ENCODE data around the gene FGF14.

Gene FGF14

GRCh38 chr13:101942038-101942437 lies 459.8 kb downstream of the FGF14 start:
- DNase-seq (ENCODE audit: low read depth in 1 of 2, low spot score in 1 of 2), result no peak

DNA sequence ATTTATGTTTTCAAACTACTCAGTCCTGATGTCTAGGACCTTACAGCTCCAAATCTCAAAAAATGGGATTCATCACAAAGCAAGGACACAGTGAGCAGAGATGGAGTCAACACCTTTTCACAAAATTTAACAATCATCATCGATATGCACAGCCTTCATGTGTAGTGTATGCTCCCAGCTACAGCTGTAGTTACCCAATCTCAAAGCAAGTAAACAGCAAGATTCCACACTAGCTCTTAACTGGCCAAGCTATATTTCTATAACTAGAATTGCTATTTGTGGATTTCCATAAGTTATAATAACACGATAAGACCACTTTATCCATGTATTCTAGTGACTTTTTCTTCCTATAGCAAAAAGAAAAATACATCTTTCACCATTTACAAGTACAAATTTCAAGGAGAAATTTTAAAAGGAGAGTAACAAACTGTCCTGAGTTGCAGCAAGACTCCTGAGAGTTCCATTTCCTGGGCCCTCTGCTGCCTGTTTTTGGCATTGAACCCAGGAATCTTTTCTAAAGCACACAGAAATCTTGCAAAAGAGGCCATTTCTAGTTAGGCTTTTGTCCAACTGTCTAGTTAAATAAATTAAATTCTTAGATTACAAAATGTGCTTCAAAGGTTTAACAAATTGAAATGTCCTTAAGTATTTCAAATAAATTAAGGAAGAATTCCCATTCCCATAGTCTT lies 460.6 kb downstream of the FGF14 start:
- DNase-seq (ENCODE audit: low read depth in 1 of 2, low spot score in 1 of 2), result no peak

DNA sequence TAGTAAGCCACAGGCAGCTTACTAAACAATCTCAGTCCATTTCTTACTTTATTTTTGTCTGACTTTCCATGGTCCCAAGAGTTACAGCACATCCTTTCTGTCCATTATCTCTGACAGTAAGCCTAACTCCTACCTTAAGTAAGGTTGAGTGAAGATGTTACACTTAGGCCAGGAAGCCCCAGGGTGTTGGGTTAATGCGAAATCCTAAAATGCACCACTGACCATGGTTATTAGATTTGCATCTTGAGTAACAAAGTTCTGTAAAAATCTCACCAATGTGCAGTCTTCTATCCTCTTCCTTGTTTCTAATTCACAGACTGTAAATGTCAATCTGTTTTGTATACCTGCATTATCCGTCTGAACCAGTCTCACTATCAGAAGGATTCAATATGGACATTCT lies 462.5 kb downstream of the FGF14 start:
- DNase-seq (ENCODE audit: low read depth in 1 of 2, low spot score in 1 of 2), result no peak

- no peak for DNase-seq (ENCODE audit: low read depth in 1 of 2, low spot score in 1 of 2)
These were observed 466.0 kb downstream of the FGF14 start for GRCh38 chr13:101935828-101936227.

DNA sequence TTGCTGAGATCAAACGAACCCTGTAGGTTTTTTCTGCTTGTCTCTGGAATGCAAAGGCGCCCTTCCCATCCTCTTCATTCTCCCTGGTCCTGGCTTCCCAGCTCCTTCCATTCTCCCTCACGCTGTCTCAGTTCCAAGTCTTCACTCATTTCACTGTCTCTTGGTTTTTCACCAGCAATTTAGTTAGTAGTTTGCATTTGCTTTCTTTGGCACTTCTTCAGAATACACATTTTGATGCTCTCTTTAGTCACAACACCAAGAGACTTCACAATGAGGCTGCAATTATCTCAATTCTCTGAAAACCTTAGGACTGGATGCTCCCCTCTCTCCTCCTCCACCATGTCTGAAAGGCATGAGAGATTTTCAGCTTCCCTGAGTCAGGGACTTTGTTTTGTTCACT lies 470.7 kb downstream of the FGF14 start:
- DNase-seq (ENCODE audit: low read depth in 1 of 2, low spot score in 1 of 2), result no peak

- DNase-seq (ENCODE audit: low read depth in 1 of 2, low spot score in 1 of 2), result no peak
These were observed 471.5 kb downstream of the FGF14 start for GRCh38 chr13:101930331-101930730.

DNA sequence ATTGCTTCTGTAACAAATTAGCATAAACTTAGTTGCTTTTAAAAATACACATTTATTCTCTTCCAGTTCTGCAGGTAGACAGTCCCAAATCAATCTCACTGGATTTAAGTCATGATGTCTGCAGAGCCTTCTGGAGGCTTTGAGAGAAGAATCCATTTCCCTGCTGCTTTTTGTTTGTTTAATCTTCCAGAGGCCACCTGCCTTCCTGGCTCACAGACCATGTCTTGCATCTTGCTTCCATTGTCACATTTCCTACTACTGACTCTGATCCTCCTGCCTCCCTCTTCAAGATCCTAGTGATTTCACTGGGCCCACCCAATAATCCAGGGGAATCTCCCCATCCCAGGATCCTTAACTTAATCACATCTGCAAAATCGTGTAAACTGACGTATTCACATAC lies 476.1 kb downstream of the FGF14 start:
- DNase-seq (ENCODE audit: low read depth in 1 of 2, low spot score in 1 of 2), result no peak

DNA sequence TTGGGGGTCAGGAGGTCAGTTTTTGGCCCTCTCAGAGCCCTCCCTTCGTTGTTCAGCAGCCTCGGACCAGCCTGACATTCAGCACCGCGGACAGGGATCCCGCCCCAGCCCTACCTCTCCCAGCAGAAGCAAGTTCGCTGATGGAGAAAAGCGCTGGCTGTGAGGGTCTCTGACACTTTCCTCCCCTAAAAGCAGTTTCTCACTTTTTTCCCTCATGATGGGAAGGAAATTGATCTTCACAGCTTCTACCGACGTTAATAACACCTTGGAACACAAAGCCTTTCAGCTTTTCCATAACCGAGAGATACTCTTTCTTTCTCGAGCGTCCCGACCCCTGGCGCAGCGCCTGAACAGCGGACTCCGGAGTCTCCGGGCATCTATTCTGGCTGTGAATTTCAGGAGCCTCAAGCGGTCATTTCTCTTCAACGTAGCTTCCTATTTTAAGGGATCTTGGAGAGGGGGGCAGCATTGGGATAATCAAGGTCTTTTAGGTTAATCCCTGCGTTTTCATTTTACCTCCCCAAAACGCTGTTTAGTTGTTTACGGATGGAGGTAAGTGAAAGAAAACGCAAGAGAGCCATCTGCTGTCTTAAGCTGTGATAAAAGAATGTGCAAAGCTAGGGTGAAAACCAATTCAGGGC lies 482.2 kb downstream of the FGF14 start:
- DNase-seq (ENCODE audit: low read depth in 1 of 2, low spot score in 1 of 2), result no peak

DNA sequence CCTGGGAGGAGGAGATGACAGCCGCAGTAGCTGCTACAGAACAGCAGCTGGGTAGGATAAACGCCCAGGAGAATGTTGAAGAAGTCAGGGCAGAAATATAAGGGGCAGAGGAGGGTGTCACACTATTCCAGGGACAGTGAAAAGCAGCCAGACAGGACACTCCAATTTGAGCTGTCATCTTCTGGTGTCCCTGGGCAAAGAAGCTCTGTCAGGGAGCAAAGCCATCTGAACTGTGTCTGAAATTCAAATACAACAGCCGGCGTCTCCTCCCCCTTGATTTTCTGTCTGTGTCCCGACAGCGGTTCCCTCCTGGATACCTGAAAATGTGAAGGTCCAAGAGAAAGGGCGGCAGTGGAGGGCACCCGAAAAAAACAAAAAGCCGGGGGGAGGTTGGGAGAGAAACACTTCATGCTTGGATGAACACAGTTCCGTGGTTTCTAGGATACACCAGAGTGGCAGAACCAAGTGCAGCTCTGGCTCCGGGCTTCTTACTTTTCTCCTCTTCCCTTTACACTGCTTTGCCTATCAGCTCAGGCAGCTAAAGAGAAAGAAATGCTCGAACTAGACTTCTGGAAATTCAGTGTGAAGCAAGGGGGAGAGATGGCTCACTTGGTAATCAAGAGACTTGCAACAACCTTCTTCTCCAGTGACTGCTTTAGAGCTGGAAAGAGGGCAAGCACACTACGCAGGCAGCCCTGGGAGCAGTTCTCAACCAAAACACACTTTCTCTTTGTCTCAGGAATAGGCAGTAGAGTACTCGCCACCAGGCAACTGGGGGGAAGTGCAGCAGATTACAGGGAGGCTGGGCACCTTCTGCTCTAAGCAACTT lies 483.8 kb downstream of the FGF14 start:
- no peak for DNase-seq (ENCODE audit: low read depth in 1 of 2, low spot score in 1 of 2)

- no peak for DNase-seq (ENCODE audit: low read depth in 1 of 2, low spot score in 1 of 2)
These were observed 484.4 kb downstream of the FGF14 start for GRCh38 chr13:101917475-101917810.

DNA sequence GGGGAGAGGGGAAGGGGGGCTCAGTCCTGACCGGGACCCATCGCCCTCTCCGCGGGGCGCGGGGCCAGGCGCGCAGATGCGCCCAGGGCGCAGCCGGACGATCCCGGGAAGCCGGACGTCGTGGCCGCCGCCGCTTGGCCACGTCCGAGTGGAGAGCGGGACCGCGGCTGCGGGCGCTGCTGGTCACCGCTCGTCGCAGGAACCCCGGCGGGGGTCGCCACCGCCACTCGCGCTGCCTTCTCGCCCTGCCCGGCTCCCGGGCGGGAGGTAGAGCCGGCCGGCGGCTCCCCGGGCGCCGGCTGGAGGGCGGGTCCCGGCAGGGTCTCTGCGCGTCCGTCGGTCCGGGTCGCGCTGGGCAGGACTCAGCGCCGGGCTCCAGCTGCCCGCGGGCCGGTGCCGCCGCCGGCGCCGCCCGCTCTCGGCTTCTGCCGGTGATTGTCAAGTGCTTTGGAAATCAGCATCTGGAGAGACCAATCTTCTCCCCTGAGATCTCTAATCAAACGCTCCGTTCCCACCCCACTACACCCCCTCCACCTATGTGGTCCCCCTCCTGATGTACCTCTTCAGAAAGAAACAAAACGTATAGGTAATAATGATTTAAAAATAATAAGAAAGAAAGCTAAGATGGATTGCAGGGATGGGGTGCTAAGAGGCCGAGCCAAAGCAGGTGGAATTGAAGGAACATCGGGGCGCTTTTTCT lies 484.9 kb downstream of the FGF14 start:
- no peak for DNase-seq (ENCODE audit: low read depth in 1 of 2, low spot score in 1 of 2)

- no peak for DNase-seq (ENCODE audit: low read depth in 1 of 2, low spot score in 1 of 2)
These were observed 485.6 kb downstream of the FGF14 start for GRCh38 chr13:101916108-101916774.

- no peak for DNase-seq (ENCODE audit: low read depth in 1 of 2, low spot score in 1 of 2)
These were observed 486.1 kb downstream of the FGF14 start for GRCh38 chr13:101915755-101916107.

GRCh38 chr13:101915331-101915730 lies 486.5 kb downstream of the FGF14 start:
- no peak for DNase-seq (ENCODE audit: low read depth in 1 of 2, low spot score in 1 of 2)

DNA sequence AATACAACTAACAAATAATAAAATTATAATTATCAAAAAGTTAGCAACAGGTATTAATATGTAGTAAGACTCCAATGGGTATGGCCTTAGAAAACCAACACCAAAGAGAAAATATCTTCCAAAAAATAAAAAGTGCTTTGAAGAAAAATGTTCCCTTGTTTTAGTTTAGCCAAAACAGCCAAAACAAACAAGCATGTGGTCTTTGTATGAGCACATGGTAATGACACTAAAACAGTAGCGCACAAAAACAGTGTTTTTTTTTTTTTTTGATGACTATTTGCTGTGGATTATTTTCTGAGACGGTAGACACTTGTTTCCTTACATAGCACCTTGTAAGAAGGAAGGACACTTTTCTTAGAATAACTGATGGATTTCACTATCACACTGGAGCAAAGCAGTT lies 490.1 kb downstream of the FGF14 start:
- DNase-seq (ENCODE audit: low read depth in 1 of 2, low spot score in 1 of 2), result no peak

- DNase-seq (ENCODE audit: low read depth in 1 of 2, low spot score in 1 of 2), result no peak
These were observed 498.0 kb downstream of the FGF14 start for GRCh38 chr13:101903890-101904289.

DNA sequence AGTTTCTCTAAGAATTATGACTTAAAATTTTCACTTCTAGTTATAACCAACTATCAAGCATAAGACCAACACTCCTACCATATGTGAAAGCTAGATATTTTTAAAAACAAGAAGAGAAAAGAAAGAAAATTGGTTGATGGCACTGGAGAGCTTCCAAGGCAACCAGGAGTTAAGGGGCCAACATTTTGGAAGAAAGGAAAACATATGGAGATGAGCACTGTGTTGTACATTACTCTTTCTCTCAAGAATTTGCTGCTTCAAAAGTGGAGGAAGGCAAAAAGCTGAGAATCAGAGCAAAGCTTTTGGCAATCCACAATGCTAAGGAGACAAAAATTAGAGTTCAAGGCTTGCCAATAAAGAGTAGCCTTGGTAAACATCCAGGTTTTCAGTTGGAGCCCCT lies 503.2 kb downstream of the FGF14 start:
- DNase-seq (ENCODE audit: low read depth in 1 of 2, low spot score in 1 of 2), result no peak

DNA sequence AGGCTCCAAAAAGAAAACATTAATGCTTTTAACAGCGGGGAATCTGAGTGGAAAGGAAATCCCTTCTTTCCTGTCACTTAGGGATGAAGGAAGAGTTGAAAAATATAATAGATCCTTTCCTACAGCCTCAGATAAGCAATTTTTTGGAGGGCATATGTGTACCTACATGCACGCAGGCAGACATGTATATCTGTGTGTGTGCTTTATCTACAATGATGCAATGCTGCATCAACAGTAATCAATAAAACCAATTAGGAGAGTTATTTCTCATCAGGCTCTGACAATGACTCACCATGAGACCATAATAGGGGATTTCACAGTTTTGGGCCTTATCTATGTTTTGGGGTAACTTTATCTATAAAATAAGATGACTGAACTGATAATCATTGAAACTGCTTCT lies 505.3 kb downstream of the FGF14 start:
- DNase-seq (ENCODE audit: low read depth in 1 of 2, low spot score in 1 of 2), result no peak

GRCh38 chr13:101893021-101893420 lies 508.8 kb downstream of the FGF14 start:
- DNase-seq (ENCODE audit: low read depth in 1 of 2, low spot score in 1 of 2), result no peak

DNA sequence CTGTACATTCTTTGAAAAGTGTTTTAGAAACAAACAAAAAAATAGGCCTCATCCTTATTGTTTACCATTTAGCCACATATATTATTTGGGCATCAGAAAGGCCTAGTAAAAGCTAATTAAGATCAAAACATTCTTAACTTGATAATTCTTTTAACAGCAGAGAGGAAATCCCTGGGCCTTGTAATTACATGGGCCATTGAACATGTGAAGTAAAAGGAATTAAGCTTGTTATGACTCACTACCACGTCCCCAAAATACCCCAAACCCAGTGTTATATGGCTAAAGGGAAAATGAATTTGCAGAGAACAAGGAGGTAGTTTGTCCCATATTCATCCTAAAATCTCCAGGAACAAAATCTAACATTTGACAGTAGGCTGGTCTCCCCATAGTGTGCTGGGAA lies 509.6 kb downstream of the FGF14 start:
- no peak for DNase-seq (ENCODE audit: low read depth in 1 of 2, low spot score in 1 of 2)

GRCh38 chr13:101881593-101881992 lies 520.3 kb downstream of the FGF14 start:
- DNase-seq (ENCODE audit: low read depth in 1 of 2, low spot score in 1 of 2), result no peak

Measured in activated T-helper 1 cell treated with anti-CD3 and anti-CD28 coated beads, Interleukin-2, amount 50 U/mL, for 16 hours (primary cell).